Nephron progenitor cell (in vitro differentiated cells): ENCODE measurements around the gene NFATC1.

Experiments
- DNase-seq: peaks from one replicate; pipeline ENCODE4 v3.0.0; 2021
- H3K27ac Mint-ChIP-seq: 2 replicates; pipeline ENCODE4 v1.8.0; 2021; ENCODE audit warnings: mild to moderate bottlenecking, moderate library complexity, mixed read lengths
- H3K27me3 Mint-ChIP-seq: 2 replicates; pipeline ENCODE4 v1.8.0; 2021; ENCODE audit warnings: mild to moderate bottlenecking, low read depth, mixed read lengths; ENCODE audit not compliant: poor library complexity
- H3K36me3 Mint-ChIP-seq: 2 replicates; pipeline ENCODE4 v1.8.0; 2021; ENCODE audit warnings: low read depth, mixed read lengths
- H3K4me1 Mint-ChIP-seq: 2 replicates; pipeline ENCODE4 v1.8.0; 2021; ENCODE audit warnings: mixed read lengths
- H3K4me3 Mint-ChIP-seq: 2 replicates; pipeline ENCODE4 v1.8.0; 2021; ENCODE audit warnings: mild to moderate bottlenecking, moderate library complexity, mixed read lengths
- H3K9me3 Mint-ChIP-seq: 2 replicates; pipeline ENCODE4 v1.8.0; 2021; ENCODE audit warnings: mild to moderate bottlenecking, moderate library complexity, mixed read lengths
- TF ChIP-seq, protein P1 (sequence below): fragments of 200-600 bp; sonication (generic); IDR thresholded peaks from 2 replicates; pipeline ENCODE4 v1.5.0; 2021; ENCODE audit warnings: antibody characterized with exemption

Gene NFATC1

DNA sequence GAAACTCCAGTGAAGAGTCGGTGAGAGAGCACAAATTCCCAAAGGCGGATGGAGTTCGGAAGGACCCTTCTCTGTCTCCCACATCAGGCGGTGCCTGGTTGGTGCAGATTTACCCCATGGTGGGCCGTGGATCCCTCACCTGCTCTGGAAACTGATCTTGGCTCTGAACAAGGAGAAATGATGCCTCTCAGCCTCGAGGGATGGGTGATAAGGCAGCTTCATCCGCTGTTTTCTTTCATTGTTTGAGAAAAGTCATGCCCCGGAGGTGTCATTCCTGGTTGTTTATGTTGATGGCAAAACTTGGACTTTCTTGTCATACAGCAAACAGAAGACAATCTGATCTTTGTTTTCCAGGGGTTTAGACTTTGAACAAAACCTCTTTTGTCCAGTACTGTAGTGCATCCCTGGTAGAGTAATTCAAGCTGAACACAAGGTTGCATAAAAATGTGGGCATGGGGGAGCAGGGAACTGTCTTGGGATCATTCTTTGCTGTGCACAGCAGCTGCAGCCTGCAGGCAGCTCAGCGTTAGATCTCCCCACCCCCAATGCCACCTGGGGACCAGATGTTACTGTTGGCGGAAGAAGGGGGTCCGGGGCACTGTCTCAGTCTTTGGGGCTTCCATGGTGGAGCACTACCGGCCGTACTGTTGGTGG is 81.3 kb downstream of the NFATC1 start:
- TF ChIP-seq, protein P1, sequence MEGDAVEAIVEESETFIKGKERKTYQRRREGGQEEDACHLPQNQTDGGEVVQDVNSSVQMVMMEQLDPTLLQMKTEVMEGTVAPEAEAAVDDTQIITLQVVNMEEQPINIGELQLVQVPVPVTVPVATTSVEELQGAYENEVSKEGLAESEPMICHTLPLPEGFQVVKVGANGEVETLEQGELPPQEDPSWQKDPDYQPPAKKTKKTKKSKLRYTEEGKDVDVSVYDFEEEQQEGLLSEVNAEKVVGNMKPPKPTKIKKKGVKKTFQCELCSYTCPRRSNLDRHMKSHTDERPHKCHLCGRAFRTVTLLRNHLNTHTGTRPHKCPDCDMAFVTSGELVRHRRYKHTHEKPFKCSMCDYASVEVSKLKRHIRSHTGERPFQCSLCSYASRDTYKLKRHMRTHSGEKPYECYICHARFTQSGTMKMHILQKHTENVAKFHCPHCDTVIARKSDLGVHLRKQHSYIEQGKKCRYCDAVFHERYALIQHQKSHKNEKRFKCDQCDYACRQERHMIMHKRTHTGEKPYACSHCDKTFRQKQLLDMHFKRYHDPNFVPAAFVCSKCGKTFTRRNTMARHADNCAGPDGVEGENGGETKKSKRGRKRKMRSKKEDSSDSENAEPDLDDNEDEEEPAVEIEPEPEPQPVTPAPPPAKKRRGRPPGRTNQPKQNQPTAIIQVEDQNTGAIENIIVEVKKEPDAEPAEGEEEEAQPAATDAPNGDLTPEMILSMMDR: no peak
- Mint-ChIP-seq H3K27me3 (peaks cover 3% of the 10 kb centered on the region), H3K4me3 (no peak overlapping the region), H3K9me3 (peaks cover 4% of the 10 kb centered on the region), H3K4me1 (peaks cover 15% of the 10 kb centered on the region), H3K36me3 (peaks cover 8% of the 10 kb centered on the region), H3K27ac (no peak overlapping the region)
- no peak for DNase-seq

DNA sequence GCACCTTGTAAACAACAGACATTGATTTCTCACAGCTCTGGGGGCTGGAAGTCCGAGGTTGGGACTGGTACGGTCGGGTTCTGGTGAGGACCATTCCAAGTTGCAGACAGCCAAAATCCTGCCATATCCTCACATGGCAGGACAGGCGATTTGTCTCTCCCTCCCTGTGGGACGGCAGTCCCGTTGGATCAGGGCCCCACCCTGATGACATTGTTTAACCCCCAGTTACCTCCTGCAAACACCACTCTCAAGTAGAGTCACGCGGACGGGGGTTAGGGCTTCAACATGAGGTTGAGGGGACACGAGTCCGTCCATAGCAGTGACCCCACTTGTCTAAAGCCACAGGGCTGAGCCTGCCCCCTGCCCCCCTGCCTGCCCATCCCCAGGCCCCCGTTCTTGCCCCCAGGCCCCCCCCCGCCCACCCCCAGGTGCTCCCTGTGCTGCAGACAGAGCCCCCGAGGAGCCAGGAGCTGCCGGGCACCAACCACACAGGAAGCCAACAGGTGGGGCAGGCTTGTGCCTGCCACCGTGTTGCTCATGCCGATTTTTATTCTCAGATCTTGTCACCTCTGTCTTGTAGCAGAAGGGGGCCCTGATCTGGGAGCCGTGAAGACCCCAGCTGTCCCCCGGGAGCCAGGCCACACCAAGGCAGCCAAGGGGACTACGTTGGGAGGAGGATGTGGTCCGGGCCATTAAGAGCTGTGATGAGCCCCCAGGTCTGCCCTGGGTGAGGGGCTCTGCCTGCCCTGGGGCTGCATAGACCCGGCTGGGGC is 82.2 kb downstream of the NFATC1 start:
- no peak for DNase-seq
- no peak overlapping the region for H3K27ac Mint-ChIP-seq
- peaks cover 4% of the 10 kb centered on the region for H3K9me3 Mint-ChIP-seq

DNA sequence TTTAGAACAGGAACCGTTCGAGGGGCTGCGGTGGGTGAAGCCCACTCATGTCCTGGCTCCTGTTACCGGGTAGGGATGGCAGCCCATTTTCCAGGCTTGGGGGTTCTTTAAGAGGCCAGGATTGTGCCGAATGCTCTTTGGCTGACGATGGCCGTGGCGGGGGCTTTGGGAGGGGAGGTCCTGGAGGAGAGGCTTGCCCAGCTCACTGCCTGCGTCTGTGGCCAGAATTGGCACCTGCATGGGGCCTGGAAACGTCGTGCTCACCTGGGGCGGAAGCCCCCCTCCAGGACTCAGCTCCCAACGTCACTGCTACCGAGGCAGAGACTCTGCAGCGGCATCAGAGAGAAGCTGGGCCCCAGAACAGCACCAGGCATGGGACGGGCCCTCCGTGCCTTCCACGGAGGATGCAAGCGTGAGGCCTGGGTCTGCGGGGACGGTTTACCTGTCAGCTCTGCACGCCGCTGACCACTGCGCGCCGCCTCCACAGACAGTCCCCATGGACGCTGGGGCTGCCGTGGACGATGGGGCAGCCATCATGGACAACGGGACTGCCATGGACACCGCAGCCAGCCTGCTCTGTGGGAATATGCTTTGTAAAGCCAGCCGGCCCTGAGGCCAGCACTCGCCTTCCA is 82.9 kb downstream of the NFATC1 start:
- Mint-ChIP-seq H3K9me3 (peaks cover 4% of the 10 kb centered on the region), H3K27me3 (peaks cover 3% of the 10 kb centered on the region), H3K27ac (no peak overlapping the region), H3K36me3 (peaks cover 8% of the 10 kb centered on the region), H3K4me1 (peaks cover 15% of the 10 kb centered on the region), H3K4me3 (no peak overlapping the region)
- TF ChIP-seq, protein P1: no peak
- DNase-seq: no peak

More for the DNA sequence above, 82.2 kb downstream of the NFATC1 start:
- Mint-ChIP-seq H3K4me1 (peaks cover 15% of the 10 kb centered on the region), H3K27me3 (peaks cover 3% of the 10 kb centered on the region), H3K4me3 (no peak overlapping the region), H3K36me3 (peaks cover 8% of the 10 kb centered on the region)
- TF ChIP-seq, protein P1: no peak

DNA sequence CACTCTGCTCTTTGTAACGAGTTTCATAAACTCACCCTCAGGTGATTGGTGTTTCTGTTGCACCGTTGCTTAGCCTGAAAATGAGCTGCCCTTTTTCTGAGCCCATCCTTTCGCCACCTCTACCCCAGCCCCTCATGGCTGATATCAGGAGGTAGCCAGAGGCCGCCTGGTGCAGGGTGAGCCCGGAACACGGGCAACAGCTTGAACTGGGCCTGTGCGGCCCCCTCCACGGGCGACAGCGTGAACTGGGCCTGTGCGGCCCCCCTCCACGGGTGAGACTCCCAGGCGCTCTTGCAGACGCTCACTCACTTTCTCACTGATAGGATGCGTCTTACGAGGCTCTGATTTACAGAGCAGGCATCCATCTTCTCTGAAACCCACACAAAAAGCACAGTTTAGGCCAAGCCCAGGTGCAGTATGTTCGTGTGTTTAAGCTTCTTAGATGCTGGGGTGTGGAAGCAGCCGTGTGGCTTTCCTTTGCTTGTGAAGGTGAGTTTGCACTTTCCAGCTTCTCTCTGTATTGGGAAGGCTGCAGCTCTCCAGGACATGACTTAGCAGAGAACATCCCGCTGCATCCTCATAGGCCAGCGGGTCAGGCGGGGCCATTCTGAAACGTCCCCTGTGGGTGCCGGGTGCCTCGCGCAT is 83.5 kb downstream of the NFATC1 start:
- TF ChIP-seq, protein P1: no peak
- Mint-ChIP-seq H3K36me3 (peaks cover 8% of the 10 kb centered on the region), H3K4me3 (no peak overlapping the region), H3K9me3 (peaks cover 4% of the 10 kb centered on the region), H3K4me1 (peaks cover 17% of the 10 kb centered on the region), H3K27ac (peak overlapping the region; percentile 64), H3K27me3 (peaks cover 3% of the 10 kb centered on the region)
- no peak for DNase-seq

DNA sequence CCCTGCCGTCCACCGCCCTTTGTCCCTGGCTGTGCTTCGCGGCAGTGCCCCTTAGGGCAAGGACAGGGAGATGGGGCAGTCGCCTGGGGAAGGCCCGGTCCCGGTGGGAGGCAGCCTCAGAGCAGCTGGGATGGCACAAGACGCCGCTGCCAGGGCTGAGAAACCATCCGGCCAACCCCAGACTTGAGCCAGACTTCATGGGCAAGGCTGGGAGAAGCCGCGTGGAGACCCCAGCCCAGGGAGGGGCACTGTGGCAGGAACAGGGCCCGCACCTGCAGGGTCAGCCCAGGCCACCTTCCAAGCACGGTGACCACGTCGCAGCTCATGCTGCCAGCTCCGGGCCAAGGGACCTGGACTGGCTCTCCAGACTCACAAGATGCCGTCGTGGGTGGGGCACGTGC is 84.0 kb downstream of the NFATC1 start:
- Mint-ChIP-seq H3K27ac (no peak overlapping the region), H3K9me3 (peaks cover 4% of the 10 kb centered on the region), H3K27me3 (peaks cover 3% of the 10 kb centered on the region), H3K4me1 (peaks cover 22% of the 10 kb centered on the region), H3K36me3 (peaks cover 8% of the 10 kb centered on the region), H3K4me3 (no peak overlapping the region)
- TF ChIP-seq, protein P1: no peak
- DNase-seq: no peak
